ENCODE data around the gene MUC2.
"Not testable (repeated sequence)": the region's sequence is repeated elsewhere in the genome, so short reads cannot be mapped to it uniquely, and the experiment has no call there.

DNA sequence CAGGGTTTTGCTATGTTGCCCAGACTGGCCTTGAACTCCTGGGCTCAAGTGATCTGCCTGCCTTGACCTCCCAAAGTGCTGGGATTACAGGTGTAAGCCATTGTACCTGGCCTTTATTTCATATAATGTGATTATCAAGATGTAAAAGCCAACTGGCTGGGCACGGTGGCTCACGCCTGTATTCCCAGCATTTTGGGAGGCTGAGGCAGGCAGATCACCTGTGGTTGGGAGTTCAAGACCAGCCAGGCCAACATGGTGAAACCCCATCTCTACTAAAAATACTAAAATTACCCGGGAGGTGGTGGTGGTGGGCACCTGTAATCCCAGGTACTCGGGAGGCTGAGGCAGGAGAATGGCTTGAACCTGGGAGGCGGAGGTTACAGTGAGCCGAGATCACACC is 40.6 kb downstream of the MUC2 start:
- TF ChIP-seq, protein P1, sequence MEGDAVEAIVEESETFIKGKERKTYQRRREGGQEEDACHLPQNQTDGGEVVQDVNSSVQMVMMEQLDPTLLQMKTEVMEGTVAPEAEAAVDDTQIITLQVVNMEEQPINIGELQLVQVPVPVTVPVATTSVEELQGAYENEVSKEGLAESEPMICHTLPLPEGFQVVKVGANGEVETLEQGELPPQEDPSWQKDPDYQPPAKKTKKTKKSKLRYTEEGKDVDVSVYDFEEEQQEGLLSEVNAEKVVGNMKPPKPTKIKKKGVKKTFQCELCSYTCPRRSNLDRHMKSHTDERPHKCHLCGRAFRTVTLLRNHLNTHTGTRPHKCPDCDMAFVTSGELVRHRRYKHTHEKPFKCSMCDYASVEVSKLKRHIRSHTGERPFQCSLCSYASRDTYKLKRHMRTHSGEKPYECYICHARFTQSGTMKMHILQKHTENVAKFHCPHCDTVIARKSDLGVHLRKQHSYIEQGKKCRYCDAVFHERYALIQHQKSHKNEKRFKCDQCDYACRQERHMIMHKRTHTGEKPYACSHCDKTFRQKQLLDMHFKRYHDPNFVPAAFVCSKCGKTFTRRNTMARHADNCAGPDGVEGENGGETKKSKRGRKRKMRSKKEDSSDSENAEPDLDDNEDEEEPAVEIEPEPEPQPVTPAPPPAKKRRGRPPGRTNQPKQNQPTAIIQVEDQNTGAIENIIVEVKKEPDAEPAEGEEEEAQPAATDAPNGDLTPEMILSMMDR (IDR thresholded peaks at IDR 0.05) = not testable (repeated sequence)
- not testable (repeated sequence) for TF ChIP-seq POLR2A (IDR thresholded peaks at IDR 0.05)
